GM10248 (cell line): ENCODE results near the gene DCHS1.

Experiments
- CTCF ChIA-PET: fragments of 300-600 bp; sonication (Branson Sonifier 250); formaldehyde crosslinking; extraction: SDS; loops from one replicate; lab custom pipeline; 2021; ENCODE audit warnings: antibody characterized with exemption; lab: Yijun Ruan, JAX
- POLR2A ChIA-PET: fragments of 350-650 bp; sonication (Branson Sonifier 250); formaldehyde crosslinking; extraction: SDS; loops from one replicate; lab custom pipeline; 2020; ENCODE audit warnings: antibody characterized with exemption; lab: Yijun Ruan, JAX
- DNase-seq: peaks from one replicate; pipeline ENCODE4 v3.0.0; 2012; ENCODE audit errors: extremely low spot score
- CTCF ChIP-seq: IDR thresholded peaks from 2 replicates; pipeline ENCODE4 v1.5.1; 2012; ENCODE audit warnings: mild to moderate bottlenecking, low read depth; ENCODE audit errors: extremely low read depth, missing control alignments, control extremely low read depth

DCHS1 gene

GRCh38 chr11:6666302-6667183 lies 10.9 kb upstream of the DCHS1 start:
- ChIA-PET CTCF (interaction anchor here (1.1 to 3.0 kb wide), 9 partner anchors 8 to 73 kb away, joined by 3 to 23 read pairs (median 4); partner anchors contain the start of gene TPP1), POLR2A (interaction anchor here (0.5 kb wide), 1 partner anchor 80 kb away, joined by 5 read pairs; no protein-coding TSS in a partner anchor)
- no peak for TF ChIP-seq CTCF
- no peak for DNase-seq

GRCh38 chr11:6664551-6664950 lies 8.9 kb upstream of the DCHS1 start:
- ChIA-PET CTCF (no interaction called here), POLR2A (no interaction called here)
- DNase-seq: no peak
- no peak for TF ChIP-seq CTCF

- CTCF ChIA-PET: no interaction called here
- no peak for DNase-seq
- POLR2A ChIA-PET: no interaction called here
- no peak for TF ChIP-seq CTCF
Observed at GRCh38 chr11:6663794-6664469, 8.3 kb upstream of the DCHS1 start.

GRCh38 chr11:6660712-6661111 lies 5.1 kb upstream of the DCHS1 start:
- DNase-seq: no peak
- no peak for TF ChIP-seq CTCF
- POLR2A ChIA-PET: no interaction called here
- CTCF ChIA-PET: interaction anchor here (1.2 to 5.2 kb wide), 2 partner anchors 13 to 20 kb away, joined by 3 to 31 read pairs; no protein-coding TSS in a partner anchor

- no peak for DNase-seq
- TF ChIP-seq CTCF: no peak
- CTCF ChIA-PET: interaction anchor here (2.0 to 5.2 kb wide), 3 partner anchors 9 to 13 kb away, joined by 5 to 31 read pairs (median 8); no protein-coding TSS in a partner anchor
- POLR2A ChIA-PET: interaction anchor here (1.2 kb wide), 1 partner anchor 13 kb away, joined by 3 read pairs; no protein-coding TSS in a partner anchor
Observed at GRCh38 chr11:6658647-6659046, 3.0 kb upstream of the DCHS1 start.

- POLR2A ChIA-PET: no interaction called here
Observed at GRCh38 chr11:6657346-6657745, 1.7 kb upstream of the DCHS1 start.

More at GRCh38 chr11:6657346-6657745, 1.7 kb upstream of the DCHS1 start:
- CTCF ChIA-PET: interaction anchor here (1.1 to 5.2 kb wide), 5 partner anchors 10 to 126 kb away, joined by 3 to 31 read pairs (median 5); partner anchors contain the start of gene MRPL17
- no peak for DNase-seq
- TF ChIP-seq CTCF: no peak
